ENCODE data around the gene CADM2. TPM values are rescaled to one million over a fixed set of nuclear protein-coding genes. Genes with fewer than 3 reads are reported as not detected.

Gene CADM2
- total RNA-seq, 1 donor from 2014 or later, result 3.5 TPM

DNA sequence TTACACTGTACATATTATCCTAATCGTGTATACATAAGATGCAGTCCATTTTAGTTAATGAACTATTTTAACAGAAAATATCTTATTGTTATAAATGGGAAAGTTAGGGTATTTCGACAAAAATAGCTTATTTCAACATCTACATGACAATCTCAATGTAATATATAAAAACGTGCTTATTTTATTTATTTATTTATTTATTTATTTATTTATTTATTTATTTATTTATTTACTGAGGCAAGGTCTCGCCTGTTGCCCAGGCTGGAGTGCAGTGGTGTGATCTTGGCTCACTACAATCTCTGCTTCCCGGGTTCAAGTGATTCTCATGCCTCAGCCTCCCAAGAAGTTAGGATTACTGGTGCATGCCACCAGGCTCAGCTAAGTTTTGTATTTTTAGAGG is 614.2 kb downstream of the CADM2 start:
- H3K4me3 Mint-ChIP-seq, result no peak overlapping the region
- H3K27ac Mint-ChIP-seq (ENCODE audit: unreplicated experiment), result no peak overlapping the region
- peaks cover 5% of the 10 kb centered on the region for H3K9me3 Mint-ChIP-seq
- TF ChIP-seq, protein P1, sequence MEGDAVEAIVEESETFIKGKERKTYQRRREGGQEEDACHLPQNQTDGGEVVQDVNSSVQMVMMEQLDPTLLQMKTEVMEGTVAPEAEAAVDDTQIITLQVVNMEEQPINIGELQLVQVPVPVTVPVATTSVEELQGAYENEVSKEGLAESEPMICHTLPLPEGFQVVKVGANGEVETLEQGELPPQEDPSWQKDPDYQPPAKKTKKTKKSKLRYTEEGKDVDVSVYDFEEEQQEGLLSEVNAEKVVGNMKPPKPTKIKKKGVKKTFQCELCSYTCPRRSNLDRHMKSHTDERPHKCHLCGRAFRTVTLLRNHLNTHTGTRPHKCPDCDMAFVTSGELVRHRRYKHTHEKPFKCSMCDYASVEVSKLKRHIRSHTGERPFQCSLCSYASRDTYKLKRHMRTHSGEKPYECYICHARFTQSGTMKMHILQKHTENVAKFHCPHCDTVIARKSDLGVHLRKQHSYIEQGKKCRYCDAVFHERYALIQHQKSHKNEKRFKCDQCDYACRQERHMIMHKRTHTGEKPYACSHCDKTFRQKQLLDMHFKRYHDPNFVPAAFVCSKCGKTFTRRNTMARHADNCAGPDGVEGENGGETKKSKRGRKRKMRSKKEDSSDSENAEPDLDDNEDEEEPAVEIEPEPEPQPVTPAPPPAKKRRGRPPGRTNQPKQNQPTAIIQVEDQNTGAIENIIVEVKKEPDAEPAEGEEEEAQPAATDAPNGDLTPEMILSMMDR (conservative IDR thresholded peaks at IDR 0.05), result no peak
- no peak for DNase-seq (ENCODE audit: low read depth, low spot score)
- H3K27me3 Mint-ChIP-seq (ENCODE audit: low read depth), result no peaks in the 10 kb centered on the region
- H3K4me1 Mint-ChIP-seq, result peaks cover 10% of the 10 kb centered on the region
- H3K36me3 Mint-ChIP-seq (ENCODE audit: low read depth), result peaks cover 4% of the 10 kb centered on the region

DNA sequence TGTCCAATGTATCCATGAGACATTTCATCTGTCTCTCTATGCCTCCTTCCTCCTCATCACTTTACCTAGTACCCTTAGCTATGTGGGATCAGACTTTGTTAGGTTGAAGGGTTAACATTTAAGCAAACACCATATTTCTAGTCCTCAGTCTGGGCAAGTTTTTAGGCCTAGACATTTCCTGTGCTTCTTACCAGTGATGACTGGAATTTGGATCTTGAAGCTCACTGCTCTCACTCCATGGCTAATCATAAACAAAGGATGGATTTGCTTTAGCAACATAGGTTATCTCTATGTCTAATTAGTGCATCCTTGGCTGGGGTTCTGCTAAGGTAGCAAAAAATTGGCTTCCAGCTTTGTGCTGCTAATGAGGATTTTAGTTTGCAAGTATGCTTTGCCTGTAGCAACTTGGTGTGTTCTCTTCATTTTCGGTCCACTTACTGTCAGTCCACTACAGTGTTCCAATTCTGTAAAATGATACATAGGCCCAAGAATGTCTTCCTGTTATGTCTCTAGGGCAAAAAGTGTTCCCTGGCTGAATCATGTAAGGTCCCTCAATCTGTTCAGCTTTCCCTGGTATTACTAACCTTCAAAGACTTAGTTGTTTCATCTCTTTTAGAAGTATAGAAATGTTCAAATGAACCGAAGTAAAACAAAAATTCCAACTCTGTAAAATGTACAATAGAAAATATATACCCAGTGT is 615.4 kb downstream of the CADM2 start:
- DNase-seq (ENCODE audit: low read depth, low spot score), result no peak
- Mint-ChIP-seq H3K9me3 (peaks cover 5% of the 10 kb centered on the region), H3K27me3 (ENCODE audit: low read depth) (no peaks in the 10 kb centered on the region), H3K4me1 (peaks cover 10% of the 10 kb centered on the region), H3K4me3 (no peak overlapping the region), H3K27ac (ENCODE audit: unreplicated experiment) (no peak overlapping the region), H3K36me3 (ENCODE audit: low read depth) (peaks cover 4% of the 10 kb centered on the region)
- TF ChIP-seq, protein P1 (conservative IDR thresholded peaks at IDR 0.05), result no peak

DNA sequence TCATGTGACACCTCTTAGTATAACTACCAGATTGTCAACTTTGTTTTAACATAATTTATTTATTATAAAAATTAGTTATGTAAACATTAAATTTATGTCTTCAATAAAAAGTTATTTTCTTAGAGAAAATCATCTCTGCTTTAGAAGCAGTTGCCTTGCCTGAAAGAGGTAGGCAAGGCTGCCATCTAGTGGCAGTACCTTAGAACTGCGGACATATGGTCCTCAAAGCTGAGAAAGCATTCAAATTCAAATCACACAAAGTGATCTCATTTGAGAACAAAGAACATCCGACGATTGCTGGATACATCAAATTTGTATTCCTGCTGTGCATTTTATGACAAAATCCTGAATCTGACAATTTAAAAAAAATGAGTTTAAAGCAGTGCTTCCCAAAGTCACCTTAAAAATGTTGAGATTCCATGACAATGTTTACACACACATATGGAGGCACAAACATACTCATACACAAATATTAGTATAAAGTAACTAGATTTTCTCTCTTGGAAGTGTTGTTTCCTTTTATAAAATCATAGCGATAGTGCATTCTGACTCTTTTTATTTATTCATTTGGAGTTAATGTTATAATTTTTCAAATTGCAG is 617.4 kb downstream of the CADM2 start:
- H3K4me3 Mint-ChIP-seq, result no peak overlapping the region
- peaks cover 4% of the 10 kb centered on the region for H3K36me3 Mint-ChIP-seq (ENCODE audit: low read depth)
- peak overlapping the region; percentile 35 for H3K27ac Mint-ChIP-seq (ENCODE audit: unreplicated experiment)
- TF ChIP-seq, protein P1 (conservative IDR thresholded peaks at IDR 0.05), result peak; percentile 95
- H3K9me3 Mint-ChIP-seq, result peaks cover 5% of the 10 kb centered on the region
- H3K27me3 Mint-ChIP-seq (ENCODE audit: low read depth), result no peaks in the 10 kb centered on the region
- DNase-seq (ENCODE audit: low read depth, low spot score), result peak; percentile 58
- peaks cover 10% of the 10 kb centered on the region for H3K4me1 Mint-ChIP-seq

DNA sequence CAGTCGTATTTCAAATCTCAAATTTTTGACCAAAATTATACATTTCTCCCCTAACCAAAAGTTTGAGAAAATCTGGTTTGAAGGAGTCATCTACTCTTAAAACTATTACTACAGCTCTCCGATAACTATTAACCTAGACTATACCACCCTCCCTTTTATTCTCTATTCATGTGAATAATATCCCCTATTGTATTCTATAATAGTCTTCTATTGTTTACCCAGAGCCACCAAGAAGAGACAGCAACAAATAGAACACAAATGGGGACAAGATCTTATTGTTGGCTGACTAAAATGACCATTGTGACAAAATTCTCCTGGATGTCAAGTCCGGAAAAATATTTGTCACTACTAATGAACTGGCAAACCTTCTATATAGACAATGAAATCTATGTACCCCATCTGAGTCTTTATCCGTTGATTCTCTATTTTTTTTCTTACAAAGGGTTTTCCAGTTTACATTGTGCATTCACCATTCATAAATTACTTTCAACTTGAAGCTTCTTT is 618.0 kb downstream of the CADM2 start:
- Mint-ChIP-seq H3K27me3 (ENCODE audit: low read depth) (no peaks in the 10 kb centered on the region), H3K36me3 (ENCODE audit: low read depth) (peaks cover 4% of the 10 kb centered on the region), H3K9me3 (peaks cover 5% of the 10 kb centered on the region), H3K27ac (ENCODE audit: unreplicated experiment) (no peak overlapping the region), H3K4me3 (no peak overlapping the region), H3K4me1 (peaks cover 10% of the 10 kb centered on the region)
- DNase-seq (ENCODE audit: low read depth, low spot score), result no peak
- TF ChIP-seq, protein P1 (conservative IDR thresholded peaks at IDR 0.05), result no peak

DNA sequence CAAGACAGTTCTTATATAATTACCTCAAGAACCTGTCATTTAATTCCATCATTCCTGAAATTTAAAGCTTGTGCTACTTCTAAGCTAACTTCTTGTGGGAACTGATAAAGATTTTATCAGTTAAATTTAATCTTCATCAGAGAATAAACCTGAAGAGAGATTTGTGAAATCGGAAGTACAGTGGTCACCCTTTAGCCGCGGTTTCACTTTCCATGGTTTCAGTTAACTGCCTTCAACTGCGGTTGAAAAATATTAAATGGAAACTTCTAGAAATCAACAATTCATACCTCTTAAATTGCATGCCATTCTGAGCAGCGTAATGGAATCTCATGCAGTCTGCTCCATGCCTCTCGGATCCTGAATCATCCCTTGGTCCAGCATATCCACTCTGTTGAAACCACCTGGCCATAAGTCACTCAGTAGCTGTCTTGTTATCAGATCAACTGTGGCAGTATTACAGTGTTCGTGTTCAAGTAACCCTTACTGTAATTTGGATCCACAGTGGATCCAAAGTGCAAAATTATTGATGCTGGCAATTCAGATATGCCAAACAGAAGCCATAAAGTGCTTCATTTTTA is 626.1 kb downstream of the CADM2 start:
- TF ChIP-seq, protein P1 (conservative IDR thresholded peaks at IDR 0.05), result no peak
- no peak for DNase-seq (ENCODE audit: low read depth, low spot score)
- Mint-ChIP-seq H3K4me3 (no peak overlapping the region), H3K4me1 (peaks cover 4% of the 10 kb centered on the region), H3K9me3 (no peaks in the 10 kb centered on the region), H3K27ac (ENCODE audit: unreplicated experiment) (no peak overlapping the region), H3K27me3 (ENCODE audit: low read depth) (no peaks in the 10 kb centered on the region), H3K36me3 (ENCODE audit: low read depth) (no peaks in the 10 kb centered on the region)
